Panc1 (cell line): ENCODE measurements around the gene TMEM258. TPM values are rescaled to one million over a fixed set of nuclear protein-coding genes. Genes with fewer than 3 reads are reported as not detected.

Experiments used
- ATAC-seq: fragments of 200-7000 bp; cut with Tn5 transposase; 2 replicates; pipeline ENCODE4 v1.9.1; 2020; ENCODE audit warnings: mild to moderate bottlenecking, moderate library complexity
- BruUV-seq: library from RNA; stranded (reverse); fragments of 400-500 nt; replicated peaks from 2 replicates; lab custom pipeline; 2021; lab: Mats Ljungman, UMichigan
- CTCF ChIA-PET: fragments of 300-600 bp; sonication (Branson Sonifier 250); formaldehyde crosslinking; loops from one replicate; lab custom pipeline; 2022; ENCODE audit warnings: antibody characterized with exemption; lab: Charles Lee
- POLR2A ChIA-PET: fragments of 300-600 bp; sonication (Branson Sonifier 250); formaldehyde crosslinking; loops from one replicate; lab custom pipeline; 2022; ENCODE audit warnings: antibody characterized with exemption; lab: Charles Lee
- DNase-seq: peaks from one replicate; pipeline ENCODE4 v3.0.0-alpha.2; 2010; ENCODE audit warnings: low read depth, low spot score
- H3K27ac ChIP-seq: 2 replicates; pipeline ENCODE4 v1.5.1; 2011; ENCODE audit warnings: mild to moderate bottlenecking, low read length, inconsistent platforms
- H3K27me3 ChIP-seq: fragments of 200-500 bp; sonication (Bioruptor generic); 2 replicates; pipeline ENCODE4 v1.6.0; 2014; ENCODE audit warnings: low read length, inconsistent platforms; ENCODE audit not compliant: control insufficient read depth, insufficient read depth
- H3K36me3 ChIP-seq: fragments of 200-500 bp; sonication (Bioruptor generic); 2 replicates; pipeline ENCODE4 v1.5.1; 2014; ENCODE audit warnings: inconsistent platforms, mild to moderate bottlenecking, low read length, moderate library complexity; ENCODE audit not compliant: control insufficient read depth, insufficient read depth
- H3K4me1 ChIP-seq: 2 replicates; pipeline ENCODE4 v1.5.1; 2011; ENCODE audit warnings: inconsistent platforms, mild to moderate bottlenecking, low read length, moderate library complexity; ENCODE audit not compliant: control insufficient read depth, insufficient read depth
- H3K4me3 ChIP-seq, 2 experiments: 2 replicates each; pipeline ENCODE4 v1.5.1; 2011 to 2012; ENCODE audit warnings: low read depth in 2 of 2, low read length in 2 of 2, mild to moderate bottlenecking in 2 of 2, inconsistent platforms in 1 of 2, moderate library complexity in 1 of 2
- H3K9me3 ChIP-seq: fragments of 200-500 bp; sonication (Bioruptor generic); 2 replicates; pipeline ENCODE4 v1.5.1; 2014; ENCODE audit warnings: low read depth, mild to moderate bottlenecking, inconsistent platforms, low read length, moderate library complexity; ENCODE audit not compliant: control insufficient read depth, insufficient read depth
- CTCF ChIP-seq: fragments of 450-650 bp; IDR thresholded peaks from 2 replicates; pipeline ENCODE4 v1.5.1; 2017; ENCODE audit warnings: mild to moderate bottlenecking
- POLR2AphosphoS5 ChIP-seq: IDR thresholded peaks from 2 replicates; pipeline ENCODE4 v1.6.1; 2012; ENCODE audit warnings: mild to moderate bottlenecking, low read depth, low read length, moderate library complexity
- REST ChIP-seq, 2 experiments: IDR thresholded peaks; 2 replicates each; pipeline ENCODE4 v1.6.1; 2011 to 2012; ENCODE audit warnings: low read depth in 2 of 2, control low read depth in 1 of 2, low read length in 1 of 2, mild to moderate bottlenecking in 1 of 2, moderate library complexity in 1 of 2; ENCODE audit not compliant: insufficient read depth in 1 of 2
- SIN3A ChIP-seq: IDR thresholded peaks from 2 replicates; pipeline ENCODE4 v1.6.1; 2012; ENCODE audit warnings: low read depth, mild to moderate bottlenecking, low read length, moderate library complexity, borderline replicate concordance; ENCODE audit not compliant: insufficient read depth
- TCF7L2 ChIP-seq: IDR thresholded peaks from 2 replicates; pipeline ENCODE4 v1.6.1; 2011; ENCODE audit warnings: mild to moderate bottlenecking, low read depth, low read length, inconsistent platforms
- in situ Hi-C: cut with HindIII; loops from 2 replicates; pipeline ENCODE4 v1.10.0; 2016; ENCODE audit warnings: low sequenced_read_pairs, low pct_unique_long_range_greater_than_20kb
- intact Hi-C: fragments of 100-400 bp; cut with micrococcal nuclease; formaldehyde crosslinking; loops from one replicate; pipeline ENCODE4 v1.10.0; 2022; ENCODE audit not compliant: unreplicated experiment
- total RNA-seq: library from RNA; stranded (reverse); gene quantifications from one replicate; pipeline ENCODE4 v1.2.1, GENCODE V29; 2021; ENCODE audit not compliant: unreplicated experiment

The TMEM258 gene
- total RNA-seq, 1 experiment from 2014 or later, result 139 TPM

- H3K27me3 ChIP-seq, result no peaks in the 10 kb centered on the region
- 0 out of 4 replicates have a peak overlapping the region, but pooled peaks of 1 of the 2 experiments have one; percentile 6 for H3K4me3 ChIP-seq
- H3K36me3 ChIP-seq, result no peaks in the 10 kb centered on the region
- H3K27ac ChIP-seq, result no peak overlapping the region
- intact Hi-C loops (no loop called here), in situ Hi-C loops (no loop called here)
- BruUV-seq, result no TSS peak
- TF ChIP-seq REST (IDR thresholded peaks at IDR 0.05; ENCODE audit: insufficient read depth in 1 of 2, low read depth in 2 of 2, low read length in 1 of 2), result no peak
- no peak for TF ChIP-seq SIN3A
- no peak for TF ChIP-seq POLR2AphosphoS5
- no peak for TF ChIP-seq CTCF
- TF ChIP-seq TCF7L2, result no peak
- no peaks in the 10 kb centered on the region for H3K9me3 ChIP-seq
- POLR2A ChIA-PET, result no interaction called here
- CTCF ChIA-PET, result no interaction called here
- ATAC-seq (no peak), DNase-seq (no peak)
- peaks cover 55% of the 10 kb centered on the region for H3K4me1 ChIP-seq
Measured at GRCh38 chr11:61832754-61833153, 40.4 kb upstream of the TMEM258 start.

- DNase-seq (no peak), ATAC-seq (no peak)
- CTCF ChIA-PET, result no interaction called here
- intact Hi-C loops (no loop called here), in situ Hi-C loops (no loop called here)
- BruUV-seq, result no TSS peak
- TF ChIP-seq REST (IDR thresholded peaks at IDR 0.05; ENCODE audit: insufficient read depth in 1 of 2, low read depth in 2 of 2, low read length in 1 of 2) (peak in 1 of 2 experiments; percentile 40; a peak in 1 of 4 replicates), TCF7L2 (no peak)
- no peaks in the 10 kb centered on the region for H3K27me3 ChIP-seq
- no peak overlapping the region for H3K27ac ChIP-seq
- no peaks in the 10 kb centered on the region for H3K36me3 ChIP-seq
- POLR2A ChIA-PET, result no interaction called here
- peaks cover 55% of the 10 kb centered on the region for H3K4me1 ChIP-seq
- H3K4me3 ChIP-seq, result peak overlapping the region in 1 of 2 experiments; percentile 82; a peak in 1 of 4 replicates
- no peaks in the 10 kb centered on the region for H3K9me3 ChIP-seq
Measured at GRCh38 chr11:61832207-61832606, 39.8 kb upstream of the TMEM258 start.
